Measurements from ENCODE around the gene PDHX.

The PDHX gene

GRCh38 chr11:35038211-35038928 lies 122.0 kb downstream of the PDHX start:
- Histone ChIP-seq H3K4me1 (peaks cover 0 to 21% (median 3%) of the 10 kb centered on the region in 4 donors), H3K27me3 (no peaks in the 10 kb centered on the region), H3K27ac (no peak overlapping the region), H3K36me3 (no peaks in the 10 kb centered on the region), H3K9me3 (no peaks in the 10 kb centered on the region), H3K4me3 (no peak overlapping the region)
- DNase-seq, result no peak
- intact Hi-C loops (cut with DNase I; ENCODE audit: low total_unique reads), result no loop called here
- no peak for TF ChIP-seq CTCF (IDR thresholded peaks at IDR 0.05)

- intact Hi-C loops (cut with DNase I; ENCODE audit: low total_unique reads), result no loop called here
- peaks cover 0 to 28% (median 3%) of the 10 kb centered on the region in 4 donors for H3K4me1 ChIP-seq
- H3K9me3 ChIP-seq, result no peaks in the 10 kb centered on the region
- no peaks in the 10 kb centered on the region for H3K27me3 ChIP-seq
- no peak for TF ChIP-seq CTCF (IDR thresholded peaks at IDR 0.05)
- DNase-seq, result no peak
- no peak overlapping the region for H3K27ac ChIP-seq
- no peak overlapping the region for H3K4me3 ChIP-seq
- no peaks in the 10 kb centered on the region for H3K36me3 ChIP-seq
These were observed 122.7 kb downstream of the PDHX start for GRCh38 chr11:35039076-35039475.

GRCh38 chr11:35040221-35040942 lies 124.0 kb downstream of the PDHX start:
- Histone ChIP-seq H3K27me3 (no peaks in the 10 kb centered on the region), H3K36me3 (no peaks in the 10 kb centered on the region), H3K9me3 (no peaks in the 10 kb centered on the region), H3K4me1 (peaks cover 0 to 24% (median 2%) of the 10 kb centered on the region in 4 donors), H3K4me3 (no peak overlapping the region), H3K27ac (no peak overlapping the region)
- DNase-seq, result no peak
- no peak for TF ChIP-seq CTCF (IDR thresholded peaks at IDR 0.05)
- intact Hi-C loops (cut with DNase I; ENCODE audit: low total_unique reads), result no loop called here

GRCh38 chr11:35041070-35041554 lies 124.7 kb downstream of the PDHX start:
- Histone ChIP-seq H3K36me3 (no peaks in the 10 kb centered on the region), H3K4me1 (peaks cover 0 to 16% (median 0%) of the 10 kb centered on the region in 4 donors), H3K4me3 (no peak overlapping the region), H3K27ac (no peak overlapping the region), H3K9me3 (no peaks in the 10 kb centered on the region), H3K27me3 (no peaks in the 10 kb centered on the region)
- no peak for DNase-seq
- TF ChIP-seq CTCF (IDR thresholded peaks at IDR 0.05), result no peak
- intact Hi-C loops (cut with DNase I; ENCODE audit: low total_unique reads), result no loop called here

- H3K4me3 ChIP-seq, result no peak overlapping the region
- intact Hi-C loops (cut with DNase I; ENCODE audit: low total_unique reads), result no loop called here
- H3K9me3 ChIP-seq, result no peaks in the 10 kb centered on the region
- no peak overlapping the region for H3K27ac ChIP-seq
- H3K36me3 ChIP-seq, result no peaks in the 10 kb centered on the region
- no peak for DNase-seq
- H3K4me1 ChIP-seq, result peaks cover 0 to 15% (median 0%) of the 10 kb centered on the region in 4 donors
- TF ChIP-seq CTCF (IDR thresholded peaks at IDR 0.05), result no peak
- H3K27me3 ChIP-seq, result no peaks in the 10 kb centered on the region
These were observed 125.8 kb downstream of the PDHX start for GRCh38 chr11:35042224-35042623.
